HG03060 (cell line): Measurements from ENCODE around the gene BEND7.

Experiments used
- ATAC-seq: cut with Tn5 transposase; IDR thresholded peaks from one replicate; pipeline ENCODE4 v1.9.1; 2021; ENCODE audit warnings: low read depth, moderate number of reproducible peaks; ENCODE audit not compliant: unreplicated experiment

BEND7 gene

GRCh38 chr10:13525663-13526062, 3.2 kb downstream of the BEND7 start:
- no peak for ATAC-seq

DNA sequence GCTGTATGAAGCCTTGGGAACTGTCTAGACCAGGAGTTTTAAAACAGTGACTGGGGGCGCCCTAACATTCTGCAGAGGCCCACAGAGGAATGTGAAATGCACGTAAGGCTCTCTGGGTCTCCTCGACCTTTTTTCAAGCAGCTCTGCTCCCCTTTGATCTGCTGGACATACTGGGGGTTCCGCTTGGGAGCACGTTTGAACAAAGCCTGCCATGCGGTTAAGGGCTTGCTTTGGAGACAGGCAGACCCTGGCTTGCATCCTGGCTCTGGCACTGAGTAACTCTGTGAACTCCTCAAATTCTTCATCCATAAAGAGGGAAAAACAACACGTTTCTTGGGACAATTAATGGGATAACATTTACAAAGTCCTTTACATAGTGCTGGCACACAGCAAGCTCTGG, 7.8 kb downstream of the BEND7 start:
- no peak for ATAC-seq

- no peak for ATAC-seq
Measured at GRCh38 chr10:13520194-13520593, 8.6 kb downstream of the BEND7 start.

GRCh38 chr10:13518076-13518692, 10.6 kb downstream of the BEND7 start:
- ATAC-seq: no peak

DNA sequence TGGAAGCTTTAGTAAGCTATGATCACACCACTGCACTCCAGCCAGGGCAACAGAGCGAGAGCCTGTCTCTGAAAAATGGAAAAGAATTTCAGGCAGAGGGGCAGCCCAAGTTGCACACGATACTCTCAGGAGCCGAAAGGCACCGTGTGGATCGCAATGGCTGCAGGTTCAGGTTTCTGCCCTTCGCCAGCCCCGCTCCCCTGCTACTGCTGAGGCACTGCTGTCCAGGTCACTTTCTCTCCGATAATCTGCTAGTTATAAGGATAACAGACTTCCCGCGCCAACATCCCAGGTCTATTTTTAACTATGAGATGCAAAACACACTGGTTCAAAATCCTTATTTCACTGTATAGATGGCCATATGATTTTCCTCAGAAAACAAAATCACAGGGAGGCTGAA, 11.1 kb downstream of the BEND7 start:
- no peak for ATAC-seq

GRCh38 chr10:13516176-13516575, 12.6 kb downstream of the BEND7 start:
- no peak for ATAC-seq

DNA sequence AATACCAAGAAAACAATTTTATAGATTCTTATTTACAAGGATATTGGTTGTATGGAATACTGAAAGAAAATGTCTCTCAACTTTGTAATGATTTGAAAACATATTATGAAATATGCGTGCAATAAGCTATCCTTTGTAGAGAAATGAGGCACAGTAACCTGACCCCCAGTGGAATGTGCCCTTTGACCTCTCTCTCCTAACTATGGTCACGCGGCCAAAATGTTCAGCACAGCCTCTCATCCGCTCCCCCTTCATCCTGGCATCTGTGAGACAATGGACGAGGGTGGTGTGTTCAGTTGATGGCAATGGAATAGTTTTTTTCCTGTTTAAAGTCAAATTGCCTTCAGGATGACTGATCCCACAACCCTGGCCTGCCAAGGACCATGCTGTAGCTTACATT, 13.3 kb downstream of the BEND7 start:
- no peak for ATAC-seq

DNA sequence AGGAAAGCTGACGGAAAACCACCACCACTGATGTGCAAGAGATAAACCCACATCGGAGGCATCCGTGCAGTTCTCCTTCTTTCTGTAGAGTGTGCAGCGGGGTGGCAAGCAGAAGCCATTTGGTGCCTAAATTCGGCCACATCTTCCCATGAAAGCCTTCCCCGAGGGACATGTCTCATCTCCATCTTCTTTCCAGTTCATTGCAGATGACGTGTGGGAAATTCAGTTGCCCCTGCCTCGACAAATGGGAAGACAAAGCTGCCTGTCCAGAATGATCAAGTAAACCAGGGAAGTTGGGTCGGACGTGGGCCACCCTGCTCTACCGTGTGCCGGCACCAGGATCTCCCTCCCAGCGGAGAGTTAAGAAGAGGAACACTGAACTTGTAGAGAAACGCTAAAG, 14.5 kb downstream of the BEND7 start:
- ATAC-seq: no peak

- ATAC-seq: no peak
Measured at GRCh38 chr10:13512564-13512963, 16.2 kb downstream of the BEND7 start.

- ATAC-seq: no peak
Measured at GRCh38 chr10:13511409-13511808, 17.4 kb downstream of the BEND7 start.

DNA sequence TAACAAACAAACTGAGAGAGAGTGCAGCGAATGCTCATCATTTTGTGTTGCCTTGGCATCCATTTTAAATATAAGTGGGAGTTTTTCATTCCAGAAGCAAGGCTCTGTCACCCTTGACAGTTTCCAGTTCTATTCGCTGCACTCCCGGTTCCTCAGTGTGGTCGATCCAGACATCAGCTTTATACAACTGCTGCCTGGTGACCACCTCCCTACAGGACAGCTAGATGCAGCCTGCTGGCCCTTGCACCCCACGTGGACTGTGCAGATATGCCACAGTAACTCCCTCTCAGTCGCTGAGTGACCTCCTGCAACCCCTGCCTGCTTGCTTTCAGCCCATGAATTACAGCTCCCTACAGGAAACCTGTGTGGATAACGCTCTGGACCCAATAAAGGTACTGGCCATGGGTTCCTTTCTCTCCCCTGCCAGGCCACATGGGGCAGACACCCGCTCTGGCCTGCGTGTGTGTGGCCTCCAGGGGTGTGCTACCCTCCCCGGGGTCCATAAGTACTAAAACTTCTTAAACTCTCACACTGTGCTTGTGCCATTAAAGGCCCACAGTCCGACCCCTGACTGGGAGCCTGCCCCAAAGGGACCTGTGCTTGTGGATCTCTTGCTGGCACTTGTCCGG, 23.6 kb downstream of the BEND7 start:
- ATAC-seq: no peak

DNA sequence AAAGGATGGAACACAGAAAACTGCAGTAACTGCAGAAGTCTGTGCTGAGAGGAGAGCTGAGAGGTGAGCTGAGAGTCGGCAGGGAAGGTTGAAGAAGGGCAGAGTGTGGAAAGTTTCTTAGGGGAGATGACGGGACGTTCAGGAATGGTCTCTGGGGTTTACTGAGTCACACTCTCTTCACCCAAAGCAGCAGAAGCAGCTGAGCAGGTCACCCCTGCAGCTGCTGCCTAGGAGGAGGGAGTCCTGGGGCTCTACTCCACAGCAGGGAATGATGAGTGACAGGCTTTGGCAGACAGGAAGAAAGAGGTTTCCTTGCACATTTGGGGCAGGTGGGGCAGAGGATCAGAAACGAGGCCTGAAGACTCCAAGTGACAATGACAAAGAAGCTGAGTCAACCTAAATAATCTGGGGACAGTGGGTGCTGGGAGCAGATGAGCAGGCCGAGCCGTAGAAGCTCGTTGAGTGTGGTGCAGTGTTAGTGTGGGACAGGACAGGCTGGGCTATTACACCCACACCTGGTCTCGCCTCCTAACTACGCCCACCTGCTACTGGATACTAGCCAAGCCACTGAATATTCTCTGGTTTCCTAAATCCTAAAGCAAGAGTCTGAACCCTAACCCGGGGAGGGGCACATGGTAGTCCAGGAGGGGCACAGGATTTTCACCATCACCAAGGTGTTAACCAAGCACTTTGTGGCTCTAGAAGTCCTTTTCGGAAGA, 24.9 kb downstream of the BEND7 start:
- no peak for ATAC-seq

GRCh38 chr10:13502380-13502779, 26.4 kb downstream of the BEND7 start:
- no peak for ATAC-seq

GRCh38 chr10:13500201-13500600, 28.6 kb downstream of the BEND7 start:
- no peak for ATAC-seq

DNA sequence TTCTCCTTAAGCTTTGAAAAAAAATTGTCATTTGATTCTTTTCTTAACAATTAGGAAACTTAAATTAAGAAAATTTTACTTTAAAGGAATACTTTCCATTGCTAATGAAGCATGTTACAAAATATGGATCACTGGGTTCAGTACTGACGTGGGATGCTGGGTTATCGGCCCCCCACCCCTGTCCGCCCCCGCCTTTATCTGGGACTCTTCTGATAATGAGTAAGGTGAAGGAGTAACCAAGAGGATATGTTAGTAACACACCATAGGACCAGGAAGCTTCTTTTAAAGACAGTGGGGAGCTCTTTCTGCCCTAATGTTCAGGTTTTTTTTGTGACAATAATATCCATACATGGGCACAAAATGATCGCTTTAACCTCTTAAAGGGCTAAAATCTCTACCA, 29.7 kb downstream of the BEND7 start:
- ATAC-seq: no peak

DNA sequence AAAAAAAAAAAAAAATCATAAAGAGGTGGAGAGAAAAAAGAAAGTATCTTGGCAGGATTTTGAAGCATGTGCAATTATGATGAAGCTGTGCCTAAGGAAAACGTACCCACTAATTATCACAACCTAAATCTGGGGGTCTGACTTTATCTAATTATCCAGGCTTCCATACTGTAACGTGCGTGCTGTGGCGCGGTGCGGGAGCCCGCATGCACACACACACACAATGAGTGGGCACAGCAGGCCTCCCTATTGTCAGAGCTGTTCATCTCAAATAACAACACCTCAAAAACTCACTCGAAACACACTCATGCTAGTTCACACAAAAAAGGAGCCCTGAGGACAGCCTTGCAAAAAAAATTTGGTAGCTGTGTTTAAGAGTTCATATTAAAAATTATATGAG, 31.9 kb downstream of the BEND7 start:
- ATAC-seq: no peak

GRCh38 chr10:13496164-13496563, 32.6 kb downstream of the BEND7 start:
- ATAC-seq: no peak

DNA sequence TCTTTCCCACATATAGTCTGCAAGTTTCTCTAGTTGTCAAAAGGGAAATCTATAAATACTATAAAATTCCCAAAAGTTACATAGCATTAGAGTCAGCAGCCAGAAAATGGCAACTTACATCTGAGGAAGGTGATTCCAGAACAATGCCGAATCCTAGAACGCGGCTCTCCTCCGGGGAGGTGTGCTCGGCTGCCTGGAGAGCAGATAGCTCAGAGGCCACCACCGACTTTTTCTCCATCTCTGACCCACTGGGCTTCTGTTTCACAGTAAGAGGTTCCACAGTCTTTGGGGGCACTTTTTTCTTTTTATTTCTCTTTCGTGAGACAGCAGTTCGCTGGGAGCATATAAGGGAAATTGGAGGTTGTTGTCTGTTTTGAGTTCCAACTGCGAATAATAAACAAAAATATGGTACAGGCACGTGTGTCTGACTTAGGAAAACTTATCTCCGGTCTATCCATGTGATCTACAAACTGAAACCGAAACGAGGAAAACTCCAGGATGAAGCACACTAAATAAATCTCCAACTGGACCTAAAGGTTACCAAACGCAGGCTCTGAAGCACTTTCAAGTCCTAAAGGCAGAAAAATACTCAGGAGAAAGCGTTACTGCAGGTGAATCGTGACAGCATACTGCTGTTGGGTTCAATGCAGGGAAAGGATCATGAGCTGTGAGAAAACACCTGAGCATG, 36.2 kb downstream of the BEND7 start:
- no peak for ATAC-seq

GRCh38 chr10:13491747-13492360, 37.0 kb downstream of the BEND7 start:
- ATAC-seq: no peak

- ATAC-seq: no peak
Measured at GRCh38 chr10:13490503-13490902, 38.3 kb downstream of the BEND7 start.

GRCh38 chr10:13489035-13489599, 39.7 kb downstream of the BEND7 start:
- ATAC-seq: no peak
